ENCODE data around the gene RHD.
"Not testable (repeated sequence)": the region's sequence is repeated elsewhere in the genome, so short reads cannot be mapped to it uniquely, and the experiment has no call there.

The RHD gene

GRCh38 chr1:25309085-25309484 is 36.8 kb downstream of the RHD start:
- not testable (repeated sequence) for H3K27ac ChIP-seq (replicated peaks); H3K27me3 ChIP-seq (ENCODE audit: insufficient read depth, poor library complexity, severe bottlenecking); H3K4me3 ChIP-seq (replicated peaks; ENCODE audit: insufficient read depth, low read length); DNase-seq (ENCODE audit: low read depth in 1 of 2, low spot score in 1 of 2)

DNA sequence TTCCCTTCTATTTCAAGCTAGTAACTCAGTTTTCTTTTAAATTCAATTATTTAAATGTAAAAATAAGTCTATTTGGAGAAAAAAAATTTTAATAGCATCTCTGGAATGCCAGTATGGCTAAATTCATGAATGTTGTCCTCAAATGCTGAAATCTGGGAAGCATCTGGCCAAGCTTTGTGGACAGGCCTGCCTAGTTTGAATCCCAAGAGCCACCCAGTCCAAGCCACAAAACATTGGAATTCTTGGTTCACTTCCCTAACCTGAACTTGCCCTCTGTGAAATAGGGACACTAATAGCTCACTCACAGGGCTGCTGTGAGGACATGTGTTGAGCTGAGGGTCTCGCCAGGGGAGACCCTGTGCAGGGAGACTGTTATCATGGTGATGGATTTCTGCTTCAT is 37.2 kb downstream of the RHD start:
- H3K27ac ChIP-seq (replicated peaks); DNase-seq (ENCODE audit: low read depth in 1 of 2, low spot score in 1 of 2); H3K4me3 ChIP-seq (replicated peaks; ENCODE audit: insufficient read depth, low read length); H3K27me3 ChIP-seq (ENCODE audit: insufficient read depth, poor library complexity, severe bottlenecking): not testable (repeated sequence)

DNA sequence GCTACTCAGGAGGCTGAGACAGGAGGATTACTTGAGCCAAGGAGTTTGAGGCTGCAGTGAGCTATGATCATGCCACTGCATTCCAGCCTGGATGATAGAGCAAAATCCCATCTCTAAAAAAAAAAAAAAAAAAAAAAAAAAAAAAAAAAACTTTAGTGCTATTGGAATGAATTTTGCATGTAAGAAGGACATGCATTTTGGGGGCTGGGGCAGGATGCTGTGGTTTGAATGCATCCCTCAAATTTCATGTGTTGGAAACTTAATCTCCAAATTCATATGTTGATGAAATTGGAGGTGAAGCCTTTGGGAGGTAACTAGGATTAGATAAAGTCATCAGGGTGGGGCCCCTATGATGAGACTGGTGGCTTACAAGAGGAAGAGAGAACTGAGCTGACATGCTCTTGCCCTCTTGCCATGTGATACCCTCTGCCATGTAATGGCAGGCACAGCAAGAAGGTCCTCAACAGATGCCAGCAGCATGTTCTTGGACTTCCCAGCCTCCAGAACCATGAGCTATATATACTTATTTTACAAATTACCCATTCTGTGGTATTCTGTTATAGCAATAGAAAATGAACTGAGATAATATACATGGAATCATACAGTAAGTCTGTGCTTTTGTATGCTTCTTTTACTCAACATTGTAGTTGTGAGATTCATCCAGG is 40.6 kb downstream of the RHD start:
- not testable (repeated sequence) for H3K4me3 ChIP-seq (replicated peaks; ENCODE audit: insufficient read depth, low read length); H3K27me3 ChIP-seq (ENCODE audit: insufficient read depth, poor library complexity, severe bottlenecking); H3K27ac ChIP-seq (replicated peaks); DNase-seq (ENCODE audit: low read depth in 1 of 2, low spot score in 1 of 2)

GRCh38 chr1:25320314-25320938 is 48.1 kb downstream of the RHD start:
- H3K27ac ChIP-seq (replicated peaks); H3K4me3 ChIP-seq (replicated peaks; ENCODE audit: insufficient read depth, low read length); H3K27me3 ChIP-seq (ENCODE audit: insufficient read depth, poor library complexity, severe bottlenecking); DNase-seq (ENCODE audit: low read depth in 1 of 2, low spot score in 1 of 2): not testable (repeated sequence)

DNA sequence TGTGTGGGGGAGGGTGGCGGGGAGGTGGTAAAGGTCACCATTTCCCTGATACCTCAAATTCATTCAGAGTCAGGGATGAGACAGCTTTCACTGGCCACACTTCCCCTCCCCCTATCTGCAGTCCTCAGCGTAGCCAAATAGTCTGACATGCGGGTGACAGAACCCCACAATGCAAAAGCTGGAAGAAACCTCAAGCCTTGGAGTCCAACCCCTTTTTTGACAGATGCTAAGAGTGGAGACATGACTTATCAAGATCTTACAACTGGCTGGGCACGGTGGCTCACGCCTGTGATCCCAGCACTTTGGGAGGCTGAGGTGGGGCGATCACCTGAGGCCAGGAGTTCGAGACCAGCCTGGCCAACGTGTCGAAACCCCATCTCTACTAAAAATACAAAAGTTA is 49.8 kb downstream of the RHD start:
- H3K27ac ChIP-seq (replicated peaks); H3K4me3 ChIP-seq (replicated peaks; ENCODE audit: insufficient read depth, low read length); H3K27me3 ChIP-seq (ENCODE audit: insufficient read depth, poor library complexity, severe bottlenecking); DNase-seq (ENCODE audit: low read depth in 1 of 2, low spot score in 1 of 2): not testable (repeated sequence)

DNA sequence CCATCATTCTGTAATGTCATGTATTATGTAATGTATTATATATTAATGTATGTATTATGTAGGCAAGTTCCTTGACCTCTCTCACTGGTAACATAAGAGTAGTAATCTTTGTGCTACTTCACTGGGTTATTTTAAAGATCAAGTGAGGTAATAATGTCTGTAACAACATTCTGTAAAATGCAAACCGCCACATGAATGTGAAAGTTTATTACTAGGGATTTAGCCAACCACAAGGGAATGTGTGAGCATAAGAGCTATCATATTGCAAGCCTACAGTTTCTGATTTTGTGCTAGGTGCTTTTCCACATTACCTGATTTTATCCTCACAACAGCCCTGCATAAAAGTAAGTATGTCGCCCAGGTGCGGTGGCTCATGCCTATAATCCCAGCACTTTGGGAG is 52.1 kb downstream of the RHD start:
- not testable (repeated sequence) for H3K27ac ChIP-seq (replicated peaks); DNase-seq (ENCODE audit: low read depth in 1 of 2, low spot score in 1 of 2); H3K27me3 ChIP-seq (ENCODE audit: insufficient read depth, poor library complexity, severe bottlenecking); H3K4me3 ChIP-seq (replicated peaks; ENCODE audit: insufficient read depth, low read length)

DNA sequence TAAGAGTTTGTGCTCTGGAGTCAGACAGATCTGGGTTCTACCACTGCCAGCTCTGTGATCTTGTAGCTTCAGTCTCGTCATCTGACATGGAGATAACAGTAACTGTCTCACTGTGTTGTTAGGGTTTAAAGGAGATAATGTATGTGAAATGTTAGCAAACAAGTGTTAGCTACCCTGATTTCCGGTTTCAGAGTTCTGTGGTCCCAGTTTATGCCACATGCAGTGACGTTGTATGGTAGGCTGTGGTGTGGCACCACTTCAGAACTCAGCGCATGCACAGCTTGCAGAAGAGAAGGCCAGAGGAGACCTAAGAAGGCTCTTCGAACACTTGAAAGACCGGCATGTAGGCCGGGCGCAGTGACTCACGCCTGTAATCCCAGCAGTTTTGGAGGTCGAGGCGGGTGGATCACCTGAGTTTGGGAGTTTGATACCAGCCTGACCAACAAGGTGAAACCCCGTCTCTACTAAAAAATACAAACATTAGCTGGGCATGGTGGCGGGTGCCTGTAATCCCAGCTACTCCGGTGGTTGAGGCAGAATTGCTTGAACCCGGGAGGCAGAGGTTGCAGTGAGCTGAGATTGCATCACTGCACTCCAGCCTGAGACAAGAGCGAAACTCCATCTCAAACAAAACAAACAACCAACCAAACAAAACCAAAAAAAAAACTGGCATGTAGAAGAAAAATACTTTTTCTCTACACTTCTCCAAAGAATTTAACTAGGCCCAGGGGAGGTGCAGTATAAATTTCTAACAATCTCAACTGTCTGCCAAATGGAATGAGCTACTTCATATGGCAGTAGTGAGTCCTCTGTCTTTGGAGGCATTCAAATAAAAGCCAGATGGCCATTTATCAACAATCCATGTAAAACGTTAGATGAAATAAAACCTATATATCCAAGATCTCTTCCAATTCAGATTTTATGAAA is 55.8 kb downstream of the RHD start:
- H3K27me3 ChIP-seq (ENCODE audit: insufficient read depth, poor library complexity, severe bottlenecking); H3K27ac ChIP-seq (replicated peaks); H3K4me3 ChIP-seq (replicated peaks; ENCODE audit: insufficient read depth, low read length); DNase-seq (ENCODE audit: low read depth in 1 of 2, low spot score in 1 of 2): not testable (repeated sequence)

GRCh38 chr1:25328791-25329185 is 56.5 kb downstream of the RHD start:
- DNase-seq (ENCODE audit: low read depth in 1 of 2, low spot score in 1 of 2): not testable (repeated sequence)

DNA sequence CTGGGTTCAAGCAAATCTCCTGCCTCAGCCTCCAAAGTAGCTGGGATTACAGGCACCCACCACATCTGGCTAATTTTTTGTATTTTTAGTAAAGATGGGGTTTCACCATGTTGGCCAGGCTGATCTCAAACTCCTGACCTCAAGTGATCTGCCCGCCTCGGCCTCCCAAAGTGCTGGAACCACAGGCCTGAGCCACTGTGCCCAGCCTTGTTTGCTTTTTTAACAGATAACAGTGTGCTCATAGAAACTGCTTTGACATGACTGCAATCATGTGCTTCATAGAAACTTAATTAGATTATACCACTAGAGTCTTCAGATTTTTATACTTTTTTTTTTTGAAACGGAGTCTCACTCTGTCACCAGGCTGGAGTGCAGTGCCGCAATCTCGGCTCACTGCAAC is 57.0 kb downstream of the RHD start:
- H3K4me3 ChIP-seq (replicated peaks; ENCODE audit: insufficient read depth, low read length); H3K27ac ChIP-seq (replicated peaks); H3K27me3 ChIP-seq (ENCODE audit: insufficient read depth, poor library complexity, severe bottlenecking); DNase-seq (ENCODE audit: low read depth in 1 of 2, low spot score in 1 of 2): not testable (repeated sequence)

More at GRCh38 chr1:25328791-25329185, 56.5 kb downstream of the RHD start:
- not testable (repeated sequence) for H3K27me3 ChIP-seq (ENCODE audit: insufficient read depth, poor library complexity, severe bottlenecking); H3K4me3 ChIP-seq (replicated peaks; ENCODE audit: insufficient read depth, low read length); H3K27ac ChIP-seq (replicated peaks)

DNA sequence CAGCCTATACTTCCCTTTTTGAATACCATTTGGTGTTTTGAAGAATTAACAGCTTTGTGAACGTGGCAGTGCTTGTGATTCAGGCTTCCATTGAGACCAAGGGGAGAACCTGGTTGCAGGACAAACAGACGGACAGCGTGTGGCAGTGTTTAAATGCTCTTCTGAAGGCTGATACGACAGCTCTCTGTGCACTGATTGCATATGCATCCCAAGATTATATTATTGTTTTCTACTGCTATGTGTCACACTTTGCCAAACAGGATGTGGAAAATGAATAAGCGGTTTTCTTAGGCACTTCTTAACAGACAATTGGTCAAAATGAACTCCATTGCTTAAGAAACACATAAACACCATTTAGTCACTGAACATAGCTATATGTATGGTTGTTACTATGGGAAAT is 57.6 kb downstream of the RHD start:
- peak in 1 of 2 experiments; percentile 26 for DNase-seq (ENCODE audit: low read depth in 1 of 2, low spot score in 1 of 2)
- not testable (repeated sequence) for H3K27me3 ChIP-seq (ENCODE audit: insufficient read depth, poor library complexity, severe bottlenecking); H3K4me3 ChIP-seq (replicated peaks; ENCODE audit: insufficient read depth, low read length)
- H3K27ac ChIP-seq (replicated peaks): peak overlapping the region; percentile 57; the same call in 1 of the 2 replicates

DNA sequence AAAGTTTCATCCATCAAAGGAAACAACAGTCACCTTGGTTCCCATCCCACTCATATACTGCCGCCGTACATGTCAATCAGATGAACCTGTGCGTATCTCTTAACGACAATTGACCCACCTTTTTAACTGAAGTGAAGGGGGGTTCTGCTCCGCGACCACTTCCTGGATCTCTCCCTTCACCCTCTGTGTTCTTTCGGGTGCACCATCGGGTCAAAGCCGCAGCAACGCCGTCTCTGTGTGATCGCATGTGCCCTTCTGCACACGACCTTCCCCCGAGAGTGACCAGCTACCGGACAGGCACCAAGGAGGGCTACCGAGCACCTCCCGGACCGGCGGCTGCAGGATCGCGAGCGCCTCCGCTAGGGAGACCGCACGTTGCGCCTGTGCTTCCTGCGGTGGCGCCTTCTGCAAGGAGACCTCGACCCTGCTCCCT is 64.6 kb downstream of the RHD start:
- not testable (repeated sequence) for H3K27me3 ChIP-seq (ENCODE audit: insufficient read depth, poor library complexity, severe bottlenecking)
- peak in 1 of 2 experiments; percentile 40 for DNase-seq (ENCODE audit: low read depth in 1 of 2, low spot score in 1 of 2)
- peak overlapping the region; percentile 59 for H3K27ac ChIP-seq (replicated peaks)
- H3K4me3 ChIP-seq (replicated peaks; ENCODE audit: insufficient read depth, low read length): peak overlapping the region; percentile 56

DNA sequence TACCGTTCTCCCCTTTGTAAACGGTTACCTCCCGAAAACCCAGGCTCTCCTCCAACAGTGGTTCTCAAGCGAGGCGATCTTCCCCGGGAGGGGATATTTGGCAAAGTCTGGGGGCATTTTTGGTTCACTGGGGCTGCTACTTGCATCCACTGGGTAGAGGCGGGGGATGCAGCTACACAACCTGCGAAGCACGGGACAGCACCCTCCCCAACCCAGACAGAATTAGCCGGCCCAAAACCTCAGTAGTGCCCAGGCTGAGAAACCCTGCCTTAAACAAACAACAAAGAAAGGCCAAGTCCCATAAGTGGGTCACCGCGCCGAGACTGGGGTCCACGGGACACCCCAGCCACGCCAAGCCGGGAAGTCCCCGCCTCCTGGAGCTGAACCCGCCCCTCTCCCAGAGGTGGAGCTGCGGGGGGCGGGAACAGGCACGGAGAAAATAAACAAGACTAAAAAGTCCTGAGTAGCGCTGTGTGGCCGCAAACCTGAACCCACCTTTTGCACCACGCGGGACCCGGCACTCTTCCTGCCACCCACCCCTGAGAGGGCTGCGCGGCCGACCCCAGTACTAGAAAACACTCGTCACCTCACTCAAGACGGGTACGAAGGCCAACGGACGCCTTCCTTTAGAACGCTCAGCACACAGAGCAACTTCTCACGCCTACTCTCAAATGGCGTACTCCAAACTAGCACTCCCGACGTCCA is 65.3 kb downstream of the RHD start:
- DNase-seq (ENCODE audit: low read depth in 1 of 2, low spot score in 1 of 2); H3K27me3 ChIP-seq (ENCODE audit: insufficient read depth, poor library complexity, severe bottlenecking): not testable (repeated sequence)
- peak overlapping the region; percentile 93 for H3K4me3 ChIP-seq (replicated peaks; ENCODE audit: insufficient read depth, low read length)
- peak overlapping the region; percentile 86 for H3K27ac ChIP-seq (replicated peaks)

All from HL-60 (cell line).